Breast epithelium (tissue), 4 donors: ENCODE data around the gene RTCA. TPM values are rescaled to one million over a fixed set of nuclear protein-coding genes. Genes with fewer than 3 reads are reported as not detected.

ENCODE experiments used
- DNase-seq, 2 donors: peaks; one replicate each; pipeline ENCODE4 v3.0.0-alpha.2; 2019; ENCODE audit warnings: low spot score in 2 of 2
- H3K27ac ChIP-seq, 2 donors: fragments of 200-600 bp; sonication (generic) in 1 of 2; one replicate each; pipeline ENCODE4 v1.5.1; 2016 to 2019; ENCODE audit warnings: mild to moderate bottlenecking in 1 of 2
- H3K27me3 ChIP-seq, 2 donors: fragments of 200-600 bp; sonication (generic) in 1 of 2; one replicate each; pipeline versions ENCODE4 v1.5.1 to v1.6.0; 2017 to 2019; ENCODE audit warnings: control low read depth in 1 of 2, mild to moderate bottlenecking in 1 of 2
- H3K36me3 ChIP-seq: fragments of 200-600 bp; one replicate; pipeline ENCODE4 v1.5.1; 2019
- H3K4me1 ChIP-seq, 2 donors: fragments of 200-600 bp; sonication (generic); one replicate each; pipeline ENCODE4 v1.5.1; 2016 to 2019; ENCODE audit warnings: control low read depth in 1 of 2
- H3K4me3 ChIP-seq, 3 donors: fragments of 200-600 bp; sonication (generic); 1 replicate in 2 of 3; 2 replicates in 1 of 3; pipeline ENCODE4 v1.5.1; 2016 to 2019; ENCODE audit warnings: mild to moderate bottlenecking in 3 of 3, moderate library complexity in 2 of 3
- H3K9me3 ChIP-seq, 2 donors: fragments of 200-600 bp; sonication (generic) in 1 of 2; one replicate each; pipeline ENCODE4 v1.5.1; 2016 to 2019; ENCODE audit warnings: control low read depth in 1 of 2
- POLR2A ChIP-seq: fragments of 450-650 bp; IDR thresholded peaks from one replicate; pipeline ENCODE4 v1.6.1; 2016; ENCODE audit warnings: antibody characterized with exemption, mild to moderate bottlenecking, moderate library complexity
- POLR2AphosphoS5 ChIP-seq, 3 donors: sonication (generic); formaldehyde crosslinking; IDR thresholded peaks; one replicate each; pipeline ENCODE4 v1.6.1; 2017; ENCODE audit warnings: antibody characterized with exemption in 3 of 3
- intact Hi-C: fragments of 100-400 bp; cut with DNase I; formaldehyde crosslinking; loops from one replicate; pipeline ENCODE4 v1.15.1; 2023; ENCODE audit warnings: low total_unique reads
- total RNA-seq, 3 donors: library from RNA; depleted of rRNA; stranded (reverse); fragments of >200 nt; gene quantifications; one replicate each; pipeline ENCODE4 v1.1.0, GENCODE V29; 2016
- TF ChIP-seq, protein P1 (sequence below), 3 donors: fragments of 450-650 bp; IDR thresholded peaks; one replicate each; pipeline ENCODE4 v1.5.1; 2016 to 2017; ENCODE audit warnings: antibody characterized with exemption in 3 of 3, mild to moderate bottlenecking in 3 of 3, moderate library complexity in 3 of 3

RTCA gene
- total RNA-seq, 3 donors from 2014 or later, result 17.0 to 22.6 (median 22.2) TPM

DNA sequence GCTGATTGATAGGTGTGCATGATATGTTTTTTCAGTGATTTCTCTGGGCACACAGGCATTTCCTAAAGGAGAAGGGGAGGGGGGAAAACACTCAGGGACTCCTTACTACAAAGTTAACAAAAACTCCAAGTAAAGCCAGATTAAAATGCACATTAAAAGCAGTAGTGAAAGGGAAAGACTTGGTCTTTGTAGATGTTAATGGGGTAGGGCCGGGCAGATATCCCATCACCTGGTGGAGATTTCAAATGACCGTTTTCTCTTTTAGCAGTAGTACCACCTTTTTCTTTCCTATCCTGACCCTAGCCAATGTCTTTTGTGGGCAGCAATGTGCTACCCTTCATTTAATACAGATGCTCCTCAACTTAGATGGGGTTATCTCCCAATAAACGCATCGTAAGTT, 32.5 kb downstream of the RTCA start:
- intact Hi-C loops, result no loop called here
- no peak for DNase-seq
- no peaks in the 10 kb centered on the region for H3K4me1 ChIP-seq
- no peaks in the 10 kb centered on the region for H3K9me3 ChIP-seq
- no peak overlapping the region for H3K4me3 ChIP-seq
- no peaks in the 10 kb centered on the region for H3K27me3 ChIP-seq
- TF ChIP-seq, protein P1, sequence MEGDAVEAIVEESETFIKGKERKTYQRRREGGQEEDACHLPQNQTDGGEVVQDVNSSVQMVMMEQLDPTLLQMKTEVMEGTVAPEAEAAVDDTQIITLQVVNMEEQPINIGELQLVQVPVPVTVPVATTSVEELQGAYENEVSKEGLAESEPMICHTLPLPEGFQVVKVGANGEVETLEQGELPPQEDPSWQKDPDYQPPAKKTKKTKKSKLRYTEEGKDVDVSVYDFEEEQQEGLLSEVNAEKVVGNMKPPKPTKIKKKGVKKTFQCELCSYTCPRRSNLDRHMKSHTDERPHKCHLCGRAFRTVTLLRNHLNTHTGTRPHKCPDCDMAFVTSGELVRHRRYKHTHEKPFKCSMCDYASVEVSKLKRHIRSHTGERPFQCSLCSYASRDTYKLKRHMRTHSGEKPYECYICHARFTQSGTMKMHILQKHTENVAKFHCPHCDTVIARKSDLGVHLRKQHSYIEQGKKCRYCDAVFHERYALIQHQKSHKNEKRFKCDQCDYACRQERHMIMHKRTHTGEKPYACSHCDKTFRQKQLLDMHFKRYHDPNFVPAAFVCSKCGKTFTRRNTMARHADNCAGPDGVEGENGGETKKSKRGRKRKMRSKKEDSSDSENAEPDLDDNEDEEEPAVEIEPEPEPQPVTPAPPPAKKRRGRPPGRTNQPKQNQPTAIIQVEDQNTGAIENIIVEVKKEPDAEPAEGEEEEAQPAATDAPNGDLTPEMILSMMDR (IDR thresholded peaks at IDR 0.05), result no peak
- TF ChIP-seq POLR2A, result no peak
- TF ChIP-seq POLR2AphosphoS5 (IDR thresholded peaks at IDR 0.05), result no peak
- no peak overlapping the region for H3K27ac ChIP-seq
- H3K36me3 ChIP-seq, result no peaks in the 10 kb centered on the region

DNA sequence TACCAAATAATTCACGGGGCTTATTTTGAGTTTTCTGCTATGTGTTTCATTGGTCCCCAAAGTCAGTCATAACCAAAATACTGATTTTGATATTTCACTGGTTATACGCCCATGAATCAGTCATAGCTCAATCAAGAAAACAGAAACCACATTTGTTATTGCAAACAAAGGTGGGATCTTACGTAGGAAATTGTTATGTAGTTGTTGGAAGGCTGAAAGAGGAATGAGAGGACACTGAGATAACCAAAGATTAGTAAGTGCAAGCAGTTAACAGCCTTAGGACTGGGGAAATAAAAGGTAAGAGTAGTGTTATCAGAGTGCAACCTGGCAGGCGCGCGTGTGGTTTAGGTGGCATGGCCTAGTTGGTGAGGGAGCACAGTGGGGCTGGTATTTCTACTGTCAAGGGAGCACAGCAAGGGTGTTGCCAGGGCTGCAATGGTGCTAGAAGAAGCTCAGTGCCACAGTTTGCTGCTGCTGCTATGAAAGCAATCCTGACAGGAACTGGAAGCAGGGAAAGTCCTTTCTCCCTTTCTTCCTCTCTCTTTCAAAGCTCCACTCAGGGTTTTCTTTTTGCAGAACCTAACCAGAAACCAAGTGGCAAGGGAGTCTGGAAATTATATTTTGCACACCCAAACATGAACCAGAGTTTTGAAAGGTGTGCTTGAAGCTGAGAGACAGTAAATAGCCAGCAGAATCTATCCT, 33.7 kb downstream of the RTCA start:
- no peak for DNase-seq
- Histone ChIP-seq H3K27me3 (no peaks in the 10 kb centered on the region), H3K4me3 (no peak overlapping the region), H3K9me3 (no peaks in the 10 kb centered on the region), H3K4me1 (no peaks in the 10 kb centered on the region), H3K36me3 (no peaks in the 10 kb centered on the region), H3K27ac (no peak overlapping the region)
- TF ChIP-seq, protein P1 (IDR thresholded peaks at IDR 0.05), result no peak
- TF ChIP-seq POLR2AphosphoS5 (IDR thresholded peaks at IDR 0.05), result no peak
- TF ChIP-seq POLR2A, result no peak
- intact Hi-C loops, result no loop called here

DNA sequence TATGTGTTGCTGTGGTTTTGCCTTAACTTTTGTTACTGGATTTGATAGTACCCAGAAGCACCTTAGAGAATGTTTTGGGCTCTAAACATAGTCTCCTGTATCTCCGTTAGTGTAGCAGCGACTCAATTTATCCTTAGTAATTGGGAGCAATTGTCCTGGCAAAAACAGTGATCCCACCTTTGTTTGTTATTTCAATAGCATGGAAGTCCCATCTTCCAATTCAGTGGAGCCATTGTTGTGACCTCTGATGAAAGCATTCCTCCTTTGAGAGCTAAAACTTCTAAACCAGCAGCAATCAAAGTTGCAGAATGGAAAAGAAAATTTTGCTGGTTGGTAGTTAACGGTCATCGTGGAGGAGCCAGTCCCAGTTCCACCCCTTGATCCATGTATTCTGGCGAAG, 34.7 kb downstream of the RTCA start:
- Histone ChIP-seq H3K27ac (no peak overlapping the region), H3K4me3 (no peak overlapping the region), H3K27me3 (no peaks in the 10 kb centered on the region), H3K36me3 (no peaks in the 10 kb centered on the region), H3K4me1 (no peaks in the 10 kb centered on the region), H3K9me3 (no peaks in the 10 kb centered on the region)
- intact Hi-C loops, result no loop called here
- DNase-seq, result no peak
- no peak for TF ChIP-seq POLR2A
- no peak for TF ChIP-seq POLR2AphosphoS5 (IDR thresholded peaks at IDR 0.05)
- TF ChIP-seq, protein P1 (IDR thresholded peaks at IDR 0.05), result no peak

DNA sequence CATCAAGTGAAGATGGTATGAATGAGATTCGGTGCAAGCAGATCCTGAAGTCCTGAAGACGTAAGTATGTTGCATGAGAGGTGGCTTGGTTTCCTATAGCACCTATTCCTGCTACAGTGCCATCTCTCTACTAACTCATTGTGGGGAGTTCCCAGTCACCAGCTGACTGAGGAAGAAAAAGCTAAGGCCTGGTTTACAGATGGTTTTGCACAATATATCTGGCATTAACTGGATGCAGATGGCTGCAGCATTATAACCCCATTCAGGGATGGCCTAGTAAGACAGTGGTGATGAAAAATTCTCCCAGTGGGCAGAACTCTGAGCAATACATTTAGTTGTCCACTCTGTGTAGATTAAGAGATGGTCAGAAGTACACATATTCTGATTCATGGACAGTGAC, 36.7 kb downstream of the RTCA start:
- intact Hi-C loops, result no loop called here
- no peak for DNase-seq
- Histone ChIP-seq H3K4me3 (no peak overlapping the region), H3K4me1 (no peaks in the 10 kb centered on the region), H3K36me3 (no peaks in the 10 kb centered on the region), H3K9me3 (no peaks in the 10 kb centered on the region), H3K27me3 (no peaks in the 10 kb centered on the region), H3K27ac (no peak overlapping the region)
- TF ChIP-seq, protein P1 (IDR thresholded peaks at IDR 0.05), result no peak
- TF ChIP-seq POLR2A (no peak), POLR2AphosphoS5 (IDR thresholded peaks at IDR 0.05) (no peak)

DNA sequence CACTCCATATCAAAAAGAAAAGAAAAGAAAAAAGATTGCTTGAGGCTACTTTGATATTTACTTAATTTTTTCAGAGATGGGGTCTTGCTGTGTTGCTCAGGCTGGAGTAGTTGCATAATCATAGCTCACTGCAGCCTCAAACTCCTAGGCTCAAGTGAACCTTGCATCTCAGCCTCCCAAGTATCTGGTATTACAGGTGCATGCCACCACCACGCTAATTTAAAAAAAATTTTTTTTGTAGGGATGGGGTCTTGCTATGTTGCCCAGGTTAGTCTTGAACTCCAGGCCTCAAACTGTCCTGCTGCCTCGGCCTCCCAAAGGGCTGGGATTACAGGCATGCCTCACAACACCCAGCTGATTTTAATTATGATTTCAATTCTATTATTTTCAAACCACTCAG, 38.2 kb downstream of the RTCA start:
- Histone ChIP-seq H3K4me3 (no peak overlapping the region), H3K9me3 (no peaks in the 10 kb centered on the region), H3K27me3 (no peaks in the 10 kb centered on the region), H3K27ac (no peak overlapping the region), H3K4me1 (no peaks in the 10 kb centered on the region), H3K36me3 (no peaks in the 10 kb centered on the region)
- intact Hi-C loops, result no loop called here
- no peak for DNase-seq
- no peak for TF ChIP-seq POLR2A
- TF ChIP-seq, protein P1 (IDR thresholded peaks at IDR 0.05), result no peak
- no peak for TF ChIP-seq POLR2AphosphoS5 (IDR thresholded peaks at IDR 0.05)
